ENCODE data around the gene PLIN1. TPM values are rescaled to one million over a fixed set of nuclear protein-coding genes. Genes with fewer than 3 reads are reported as not detected.

The PLIN1 gene
- polyA plus RNA-seq, 1 donor (not counting 4 experiments of a cell fraction or from before 2014, with no cell fraction given) = 0.30 TPM

- Histone ChIP-seq H3K4me2 (ENCODE audit: control insufficient read depth, extremely low read depth, insufficient read depth, low read depth, low read length) (no peak overlapping the region), H3K9me1 (ENCODE audit: control insufficient read depth, extremely low read depth, insufficient read depth, low read length) (no peaks in the 10 kb centered on the region), H3K79me2 (ENCODE audit: control insufficient read depth, insufficient read depth, low read length) (no peaks in the 10 kb centered on the region), H3K27me3 (ENCODE audit: control insufficient read depth, extremely low read depth, insufficient read depth, low read length) (no peaks in the 10 kb centered on the region), H3K27ac (ENCODE audit: control insufficient read depth, insufficient read depth, low read length) (no peak overlapping the region), H2AFZ (ENCODE audit: control insufficient read depth, low read length) (no peak overlapping the region), H3K36me3 (ENCODE audit: control insufficient read depth in 2 of 2, extremely low read depth in 1 of 2, insufficient read depth in 2 of 2, low read length in 2 of 2) (no peaks in the 10 kb centered on the region), H3K9me3 (ENCODE audit: control insufficient read depth, low read depth, low read length) (peaks cover 3% of the 10 kb centered on the region), H3K9ac (ENCODE audit: control insufficient read depth, extremely low read depth, insufficient read depth, low read length) (no peak overlapping the region), H4K20me1 (ENCODE audit: control insufficient read depth, extremely low read depth, insufficient read depth, low read length) (no peaks in the 10 kb centered on the region), H3K4me3 (ENCODE audit: control insufficient read depth in 2 of 3, extremely low read depth in 1 of 3, insufficient read depth in 2 of 3, low read depth in 1 of 3, low read length in 3 of 3) (no peak overlapping the region), H3K4me1 (ENCODE audit: control insufficient read depth, extremely low read depth, insufficient read depth, low read length) (no peaks in the 10 kb centered on the region)
- dilution Hi-C loops (cut with MboI; ENCODE audit: extremely low pct_ligation_motif_present, low sequenced_read_pairs) = no loop called here
- no peak for FAIRE-seq
- no peak for DNase-seq (ENCODE audit: low read depth, low spot score)
- TF ChIP-seq EZH2 (IDR thresholded peaks at IDR 0.05; ENCODE audit: low read length) (no peak), CTCF (optimal IDR thresholded peaks at IDR 0.05 in 1 of 3, IDR thresholded peaks at IDR 0.05 in 1 of 3, conservative IDR thresholded peaks at IDR 0.05 in 1 of 3; ENCODE audit: extremely low read depth in 1 of 3, insufficient read depth in 2 of 3, low read length in 3 of 3) (no peak)
These were observed 45.9 kb upstream of the PLIN1 start for GRCh38 chr15:89725064-89725463.

- no peak for FAIRE-seq
- dilution Hi-C loops (cut with MboI; ENCODE audit: extremely low pct_ligation_motif_present, low sequenced_read_pairs) = loop anchor here (25.0 kb wide), 1 partner anchor 112 kb away; no protein-coding TSS in a partner anchor
- Histone ChIP-seq H3K27me3 (ENCODE audit: control insufficient read depth, extremely low read depth, insufficient read depth, low read length) (no peaks in the 10 kb centered on the region), H3K4me1 (ENCODE audit: control insufficient read depth, extremely low read depth, insufficient read depth, low read length) (no peaks in the 10 kb centered on the region), H3K4me3 (ENCODE audit: control insufficient read depth in 2 of 3, extremely low read depth in 1 of 3, insufficient read depth in 2 of 3, low read depth in 1 of 3, low read length in 3 of 3) (no peak overlapping the region), H4K20me1 (ENCODE audit: control insufficient read depth, extremely low read depth, insufficient read depth, low read length) (no peaks in the 10 kb centered on the region), H3K9ac (ENCODE audit: control insufficient read depth, extremely low read depth, insufficient read depth, low read length) (no peak overlapping the region), H3K9me3 (ENCODE audit: control insufficient read depth, low read depth, low read length) (peaks cover 3% of the 10 kb centered on the region), H3K27ac (ENCODE audit: control insufficient read depth, insufficient read depth, low read length) (no peak overlapping the region), H3K9me1 (ENCODE audit: control insufficient read depth, extremely low read depth, insufficient read depth, low read length) (no peaks in the 10 kb centered on the region), H3K36me3 (ENCODE audit: control insufficient read depth in 2 of 2, extremely low read depth in 1 of 2, insufficient read depth in 2 of 2, low read length in 2 of 2) (no peaks in the 10 kb centered on the region), H2AFZ (ENCODE audit: control insufficient read depth, low read length) (no peak overlapping the region), H3K4me2 (ENCODE audit: control insufficient read depth, extremely low read depth, insufficient read depth, low read depth, low read length) (no peak overlapping the region), H3K79me2 (ENCODE audit: control insufficient read depth, insufficient read depth, low read length) (no peaks in the 10 kb centered on the region)
- DNase-seq (ENCODE audit: low read depth, low spot score) = no peak
- TF ChIP-seq CTCF (optimal IDR thresholded peaks at IDR 0.05 in 1 of 3, IDR thresholded peaks at IDR 0.05 in 1 of 3, conservative IDR thresholded peaks at IDR 0.05 in 1 of 3; ENCODE audit: extremely low read depth in 1 of 3, insufficient read depth in 2 of 3, low read length in 3 of 3) = no peak
These were observed 45.5 kb upstream of the PLIN1 start for GRCh38 chr15:89724621-89725020.
